Airway epithelial cell (primary cell): Measurements from ENCODE around the gene BCL2L14. TPM values are rescaled to one million over a fixed set of nuclear protein-coding genes. Genes with fewer than 3 reads are reported as not detected.

Source experiments
- total RNA-seq: library from RNA; depleted of rRNA; stranded (reverse); fragments of >200 nt; gene quantifications from 2 replicates; pipeline ENCODE4 v1.2.3, GENCODE V29; 2015

The BCL2L14 gene, protein sequence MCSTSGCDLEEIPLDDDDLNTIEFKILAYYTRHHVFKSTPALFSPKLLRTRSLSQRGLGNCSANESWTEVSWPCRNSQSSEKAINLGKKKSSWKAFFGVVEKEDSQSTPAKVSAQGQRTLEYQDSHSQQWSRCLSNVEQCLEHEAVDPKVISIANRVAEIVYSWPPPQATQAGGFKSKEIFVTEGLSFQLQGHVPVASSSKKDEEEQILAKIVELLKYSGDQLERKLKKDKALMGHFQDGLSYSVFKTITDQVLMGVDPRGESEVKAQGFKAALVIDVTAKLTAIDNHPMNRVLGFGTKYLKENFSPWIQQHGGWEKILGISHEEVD
- not detected in 2 replicates for total RNA-seq

GRCh38 chr12:12070674-12071656, at the start of gene BCL2L14:
Gene BCL2L14, plus strand, starts transcription at chr12:12070939. Its CDS starts 8,367 bp downstream, at chr12:12079306.

Other genes starting within 250 kb of the BCL2L14 start
- gene LRP6, start 196.1 kb downstream of the BCL2L14 start, total RNA-seq: 6.2 and 16.4 TPM in 2 replicates